ENCODE data around the gene FCN1.

Gene FCN1

GRCh38 chr9:134936346-134937163, 18.8 kb upstream of the FCN1 start:
- DNase-seq, result no peak

- DNase-seq, result no peak
Observed at GRCh38 chr9:134935701-134936345, 18.1 kb upstream of the FCN1 start.

GRCh38 chr9:134935056-134935640, 17.4 kb upstream of the FCN1 start:
- no peak for DNase-seq

GRCh38 chr9:134933076-134933659, 15.5 kb upstream of the FCN1 start:
- no peak for DNase-seq

GRCh38 chr9:134932606-134933005, 14.9 kb upstream of the FCN1 start:
- no peak for DNase-seq

GRCh38 chr9:134932171-134932570, 14.5 kb upstream of the FCN1 start:
- DNase-seq, result no peak

- DNase-seq, result no peak
Observed at GRCh38 chr9:134930398-134930797, 12.7 kb upstream of the FCN1 start.

GRCh38 chr9:134929193-134930158, 11.8 kb upstream of the FCN1 start:
- DNase-seq, result no peak

GRCh38 chr9:134928436-134929192, 10.9 kb upstream of the FCN1 start:
- no peak for DNase-seq

- no peak for DNase-seq
Observed at GRCh38 chr9:134925011-134925511, 7.3 kb upstream of the FCN1 start.

- DNase-seq, result no peak
Observed at GRCh38 chr9:134923466-134923865, 5.8 kb upstream of the FCN1 start.

- no peak for DNase-seq
Observed at GRCh38 chr9:134922932-134923240, 5.2 kb upstream of the FCN1 start.

- DNase-seq, result no peak
Observed at GRCh38 chr9:134922066-134922931, 4.6 kb upstream of the FCN1 start.

GRCh38 chr9:134919303-134919702, 1.6 kb upstream of the FCN1 start:
- no peak for DNase-seq

GRCh38 chr9:134918646-134919045, 934 bp upstream of the FCN1 start:
- DNase-seq, result no peak

GRCh38 chr9:134916161-134916665, 1.5 kb downstream of the FCN1 start:
- no peak for DNase-seq

- no peak for DNase-seq
Observed at GRCh38 chr9:134915046-134915985, 2.4 kb downstream of the FCN1 start.

- DNase-seq, result no peak
Observed at GRCh38 chr9:134914501-134914834, 3.2 kb downstream of the FCN1 start.

GRCh38 chr9:134913713-134914500, 3.8 kb downstream of the FCN1 start:
- no peak for DNase-seq

Data from activated CD4-positive, alpha-beta T cell treated with anti-CD3 and anti-CD28 coated beads, Interleukin-2, amount 50 U/mL, for 16 hours (primary cell).